ENCODE data around the gene MAP2K1.

MAP2K1 gene

GRCh38 chr15:66417736-66418135 lies 31.0 kb downstream of the MAP2K1 start:
- Histone ChIP-seq H3K4me3 (no peak overlapping the region), H3K27me3 (no peaks in the 10 kb centered on the region), H3K4me1 (peaks cover 42% of the 10 kb centered on the region), H3K36me3 (peaks cover 16% of the 10 kb centered on the region), H3K4me2 (peak overlapping the region; percentile 62), H3K9ac (no peak overlapping the region), H3K27ac (peak overlapping the region; percentile 16; the same call in 1 of the 2 replicates), H3K9me3 (peaks cover 20% of the 10 kb centered on the region), H4K20me1 (0 out of 2 replicates have a peak, but pooled peaks cover 5% of the 10 kb centered on the region)
- no peak for TF ChIP-seq Cebpa-rat (IDR thresholded peaks at IDR 0.05)

DNA sequence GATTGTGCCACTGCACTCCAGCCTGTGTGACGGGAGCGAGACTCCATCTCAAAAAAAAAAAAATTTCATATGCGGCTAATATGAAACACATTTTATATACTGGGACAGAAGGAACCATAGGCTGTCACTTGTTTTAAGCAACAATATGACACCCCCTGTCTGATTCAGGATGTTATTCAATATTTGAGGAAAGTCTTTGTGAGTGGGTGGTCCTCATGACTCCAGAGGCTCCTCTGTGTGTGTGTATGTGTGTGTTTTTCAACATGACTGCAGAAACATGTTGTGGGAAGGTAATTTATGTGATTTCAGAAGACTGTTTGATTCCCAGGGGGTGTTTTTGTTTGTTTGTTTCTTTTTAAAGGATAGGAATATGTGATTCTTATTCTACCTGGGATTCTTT lies 32.8 kb downstream of the MAP2K1 start:
- no peak overlapping the region for H3K9ac ChIP-seq
- H3K4me3 ChIP-seq, result no peak overlapping the region
- H3K27ac ChIP-seq, result no peak overlapping the region
- no peaks in the 10 kb centered on the region for H3K27me3 ChIP-seq
- 0 out of 2 replicates have a peak, but pooled peaks cover 5% of the 10 kb centered on the region for H4K20me1 ChIP-seq
- peaks cover 22% of the 10 kb centered on the region for H3K9me3 ChIP-seq
- peaks cover 12% of the 10 kb centered on the region for H3K36me3 ChIP-seq
- TF ChIP-seq Cebpa-rat (IDR thresholded peaks at IDR 0.05), result no peak
- peaks cover 36% of the 10 kb centered on the region for H3K4me1 ChIP-seq
- no peak overlapping the region; the same call in 1 of the 2 replicates for H3K4me2 ChIP-seq

GRCh38 chr15:66422347-66422746 lies 35.6 kb downstream of the MAP2K1 start:
- Histone ChIP-seq H3K4me1 (peaks cover 30% of the 10 kb centered on the region), H3K9ac (no peak overlapping the region), H3K4me2 (no peak overlapping the region), H3K36me3 (peaks cover 12% of the 10 kb centered on the region; the same call in 1 of the 2 replicates), H4K20me1 (0 out of 2 replicates have a peak, but pooled peaks cover 5% of the 10 kb centered on the region), H3K27me3 (no peaks in the 10 kb centered on the region), H3K4me3 (no peak overlapping the region), H3K9me3 (peaks cover 13% of the 10 kb centered on the region), H3K27ac (no peak overlapping the region)
- no peak for TF ChIP-seq Cebpa-rat (IDR thresholded peaks at IDR 0.05)

DNA sequence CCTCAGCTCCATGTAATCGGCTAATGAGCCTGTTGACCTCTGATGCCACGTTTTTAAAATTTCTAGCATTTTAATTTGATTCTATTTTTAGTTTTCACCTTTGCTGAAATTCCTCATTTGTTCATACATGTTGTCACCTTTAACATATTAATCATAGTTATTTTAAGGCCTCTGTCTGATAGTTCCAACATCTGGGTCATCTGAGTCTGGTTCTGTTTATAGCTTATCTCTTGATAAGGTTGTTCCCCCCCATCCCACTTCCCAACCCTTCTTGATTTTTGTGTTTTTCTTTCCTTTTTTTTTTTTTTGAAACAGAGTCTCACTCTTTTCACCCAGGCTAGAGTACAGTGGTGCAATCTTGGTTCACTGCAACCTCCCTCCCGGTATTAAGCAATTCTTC lies 36.4 kb downstream of the MAP2K1 start:
- no peak overlapping the region for H3K9ac ChIP-seq
- peaks cover 23% of the 10 kb centered on the region for H3K4me1 ChIP-seq
- no peak overlapping the region for H3K4me3 ChIP-seq
- TF ChIP-seq Cebpa-rat (IDR thresholded peaks at IDR 0.05), result no peak
- H3K36me3 ChIP-seq, result peaks cover 17% of the 10 kb centered on the region; the same call in 1 of the 2 replicates
- H3K4me2 ChIP-seq, result no peak overlapping the region
- H4K20me1 ChIP-seq, result 0 out of 2 replicates have a peak, but pooled peaks cover 5% of the 10 kb centered on the region
- peaks cover 16% of the 10 kb centered on the region for H3K9me3 ChIP-seq
- no peaks in the 10 kb centered on the region for H3K27me3 ChIP-seq
- H3K27ac ChIP-seq, result no peak overlapping the region

- TF ChIP-seq Cebpa-rat (IDR thresholded peaks at IDR 0.05), result no peak
- Histone ChIP-seq H3K9me3 (peaks cover 16% of the 10 kb centered on the region), H3K36me3 (peaks cover 17% of the 10 kb centered on the region; the same call in 1 of the 2 replicates), H3K4me1 (peaks cover 23% of the 10 kb centered on the region), H3K9ac (no peak overlapping the region), H3K27me3 (no peaks in the 10 kb centered on the region), H3K4me2 (no peak overlapping the region), H3K4me3 (no peak overlapping the region), H3K27ac (no peak overlapping the region), H4K20me1 (peaks cover 12% of the 10 kb centered on the region; the same call in 1 of the 2 replicates)
Observed at GRCh38 chr15:66424963-66425612, 38.4 kb downstream of the MAP2K1 start.

DNA sequence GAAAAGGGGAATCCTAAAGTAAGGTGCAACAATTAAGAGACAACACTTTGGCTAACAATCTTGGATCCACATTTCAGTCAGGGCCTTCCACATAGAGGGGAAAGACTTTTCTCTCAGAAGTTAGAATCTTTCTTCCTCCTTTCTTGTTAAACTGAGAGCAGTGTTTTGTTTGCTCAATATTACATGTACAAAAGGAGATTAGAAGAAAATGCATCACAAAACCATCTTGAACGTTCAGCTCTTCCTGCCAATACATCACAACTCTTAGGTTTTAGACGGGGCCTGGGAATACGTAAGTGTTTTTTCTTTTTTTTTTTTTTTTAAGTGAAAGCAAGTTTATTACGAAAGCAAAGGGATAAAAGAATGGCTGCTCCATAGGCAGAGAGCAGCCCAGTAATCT lies 39.1 kb downstream of the MAP2K1 start:
- Histone ChIP-seq H3K4me3 (no peak overlapping the region), H3K27ac (no peak overlapping the region), H3K27me3 (no peaks in the 10 kb centered on the region), H3K36me3 (peaks cover 17% of the 10 kb centered on the region; the same call in 1 of the 2 replicates), H4K20me1 (peaks cover 19% of the 10 kb centered on the region; the same call in 1 of the 2 replicates), H3K4me1 (peaks cover 28% of the 10 kb centered on the region), H3K4me2 (no peak overlapping the region), H3K9me3 (peaks cover 16% of the 10 kb centered on the region), H3K9ac (no peak overlapping the region)
- no peak for TF ChIP-seq Cebpa-rat (IDR thresholded peaks at IDR 0.05)

- Histone ChIP-seq H3K9ac (no peak overlapping the region), H3K4me2 (peak overlapping the region; percentile 60), H3K27me3 (no peaks in the 10 kb centered on the region), H3K4me1 (peaks cover 48% of the 10 kb centered on the region), H3K9me3 (peaks cover 5% of the 10 kb centered on the region), H3K27ac (no peak overlapping the region), H3K4me3 (no peak overlapping the region), H3K36me3 (peaks cover 17% of the 10 kb centered on the region; the same call in 1 of the 2 replicates), H4K20me1 (peaks cover 42% of the 10 kb centered on the region)
- TF ChIP-seq Cebpa-rat (IDR thresholded peaks at IDR 0.05), result no peak
Observed at GRCh38 chr15:66429117-66429516, 42.4 kb downstream of the MAP2K1 start.

- H4K20me1 ChIP-seq, result peaks cover 42% of the 10 kb centered on the region
- peaks cover 13% of the 10 kb centered on the region; the same call in 1 of the 2 replicates for H3K36me3 ChIP-seq
- no peak overlapping the region for H3K27ac ChIP-seq
- H3K9ac ChIP-seq, result no peak overlapping the region
- H3K4me1 ChIP-seq, result peaks cover 48% of the 10 kb centered on the region
- peaks cover 4% of the 10 kb centered on the region; the same call in 1 of the 2 replicates for H3K9me3 ChIP-seq
- H3K4me2 ChIP-seq, result peak overlapping the region; percentile 60
- TF ChIP-seq Cebpa-rat (IDR thresholded peaks at IDR 0.05), result no peak
- no peak overlapping the region for H3K4me3 ChIP-seq
- H3K27me3 ChIP-seq, result no peaks in the 10 kb centered on the region
Observed at GRCh38 chr15:66429546-66429945, 42.8 kb downstream of the MAP2K1 start.

GRCh38 chr15:66430627-66431255 lies 44.0 kb downstream of the MAP2K1 start:
- H3K27me3 ChIP-seq, result no peaks in the 10 kb centered on the region
- H3K27ac ChIP-seq, result no peak overlapping the region
- peak overlapping the region; percentile 60 for H3K4me2 ChIP-seq
- H3K9me3 ChIP-seq, result 0 out of 2 replicates have a peak, but pooled peaks cover 4% of the 10 kb centered on the region
- 0 out of 2 replicates have a peak overlapping the region, but pooled peaks have one; percentile 12 for H3K9ac ChIP-seq
- H3K4me3 ChIP-seq, result no peak overlapping the region
- H3K4me1 ChIP-seq, result peaks cover 48% of the 10 kb centered on the region
- no peak for TF ChIP-seq Cebpa-rat (IDR thresholded peaks at IDR 0.05)
- peaks cover 42% of the 10 kb centered on the region for H4K20me1 ChIP-seq
- H3K36me3 ChIP-seq, result peaks cover 17% of the 10 kb centered on the region

DNA sequence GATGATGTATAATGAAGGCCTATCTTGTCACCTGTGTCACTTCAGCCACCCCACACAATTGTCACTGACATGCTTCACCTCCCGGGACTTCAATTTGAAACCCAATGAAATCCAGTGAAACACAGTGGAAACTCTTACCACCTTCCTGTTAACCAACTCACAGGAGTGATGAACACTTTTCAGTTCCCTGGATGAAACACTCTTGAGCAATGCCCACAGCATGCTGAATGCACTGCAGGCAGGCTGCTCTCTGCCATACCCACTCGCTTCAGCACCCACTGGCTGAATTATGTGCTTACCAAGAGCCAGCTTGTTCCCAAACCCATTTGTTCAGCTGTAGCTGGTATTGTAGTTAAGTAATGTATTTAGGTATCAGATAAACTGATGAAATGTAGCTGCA lies 47.0 kb downstream of the MAP2K1 start:
- no peak for TF ChIP-seq Cebpa-rat (IDR thresholded peaks at IDR 0.05)
- Histone ChIP-seq H4K20me1 (peaks cover 42% of the 10 kb centered on the region), H3K36me3 (peaks cover 42% of the 10 kb centered on the region), H3K4me2 (no peak overlapping the region), H3K4me3 (no peak overlapping the region), H3K27me3 (no peaks in the 10 kb centered on the region), H3K9ac (no peak overlapping the region), H3K9me3 (no peaks in the 10 kb centered on the region), H3K27ac (no peak overlapping the region), H3K4me1 (peaks cover 42% of the 10 kb centered on the region)
